AG04450 (cell line): ENCODE data around the gene ACTN4. TPM values are rescaled to one million over a fixed set of nuclear protein-coding genes. Genes with fewer than 3 reads are reported as not detected.

Experiments
- CTCF ChIA-PET: fragments of 300-600, 350-600 bp; formaldehyde crosslinking; extraction: SDS; loops from one replicate; lab custom pipeline; 2022; ENCODE audit warnings: antibody characterized with exemption, inconsistent platforms; lab: Charles Lee
- POLR2A ChIA-PET: fragments of 350-600 bp; formaldehyde crosslinking; extraction: SDS; loops from one replicate; lab custom pipeline; 2021; ENCODE audit warnings: antibody characterized with exemption, inconsistent platforms; lab: Yijun Ruan, JAX
- DNase-seq: peaks from one replicate; pipeline ENCODE4 v3.0.0-alpha.2; 2011; ENCODE audit warnings: low read depth, low spot score
- H3K27ac ChIP-seq: one replicate; pipeline ENCODE4 v1.5.1; 2012; ENCODE audit warnings: low read depth, low read length, control low read depth
- H3K27me3 ChIP-seq: one replicate; pipeline ENCODE4 v1.6.0; 2012; ENCODE audit warnings: low read length; ENCODE audit not compliant: control insufficient read depth, insufficient read depth
- H3K4me3 ChIP-seq: 2 replicates; pipeline ENCODE4 v1.5.1; 2011; ENCODE audit warnings: mild to moderate bottlenecking, low read depth, low read length, control low read depth
- H3K9me3 ChIP-seq: 2 replicates; pipeline ENCODE4 v1.5.1; 2012; ENCODE audit warnings: low read length; ENCODE audit not compliant: control insufficient read depth, insufficient read depth
- CTCF ChIP-seq: IDR thresholded peaks from 2 replicates; pipeline ENCODE4 v1.5.1; 2011; ENCODE audit warnings: low read depth, low read length, control low read depth, inconsistent platforms
- polyA plus RNA-seq: library from polyadenylated mRNA; depleted of rRNA; stranded (reverse); fragments of >200 nt; gene quantifications from 2 replicates; pipeline ENCODE4 v1.2.3, GENCODE V29; 2011

Gene ACTN4
- polyA plus RNA-seq, 1 experiment, result 300 TPM

- POLR2A ChIA-PET, result interaction anchor here (0.6 kb wide), 1 partner anchor 102 kb away, joined by 3 read pairs; no protein-coding TSS in a partner anchor
Observed at GRCh38 chr19:38729653-38730469, 82.4 kb downstream of the ACTN4 start.

DNA sequence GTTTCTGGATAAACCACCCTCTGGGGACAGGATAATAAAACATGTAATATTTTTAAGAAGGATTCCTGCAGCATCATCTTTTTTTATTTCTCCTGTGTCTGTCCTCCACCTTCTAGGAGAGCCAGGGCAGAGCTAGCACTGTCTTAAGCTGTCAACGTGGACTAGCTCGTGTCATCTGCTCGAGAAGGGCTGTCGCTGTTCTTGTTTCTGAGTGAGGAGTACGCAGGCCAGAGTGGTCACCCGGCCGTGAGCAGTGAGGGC lies 83.0 kb downstream of the ACTN4 start:
- Histone ChIP-seq H3K27me3 (no peaks in the 10 kb centered on the region), H3K4me3 (no peak overlapping the region), H3K9me3 (no peaks in the 10 kb centered on the region; the same call in 1 of the 2 replicates), H3K27ac (no peak overlapping the region)
- ChIA-PET POLR2A (interaction anchor here (0.6 kb wide), 1 partner anchor 102 kb away, joined by 3 read pairs; no protein-coding TSS in a partner anchor), CTCF (interaction anchor here (0.6 to 1.3 kb wide), 18 partner anchors 9 to 745 kb away, joined by 3 to 7 read pairs (median 3); partner anchors contain the start of genes CAPN12, MRPS12, NFKBIB and SARS2)
- DNase-seq, result no peak
- TF ChIP-seq CTCF, result no peak

More at GRCh38 chr19:38729653-38730469, 82.4 kb downstream of the ACTN4 start:
- Histone ChIP-seq H3K4me3 (no peak overlapping the region), H3K9me3 (no peaks in the 10 kb centered on the region; the same call in 1 of the 2 replicates), H3K27ac (no peak overlapping the region), H3K27me3 (no peaks in the 10 kb centered on the region)
- TF ChIP-seq CTCF, result peak; percentile 80
- no peak for DNase-seq
- CTCF ChIA-PET, result interaction anchor here (0.6 to 1.3 kb wide), 19 partner anchors 10 to 745 kb away, joined by 3 to 7 read pairs (median 3); partner anchors contain the start of genes CAPN12, MRPS12, NFKBIB and SARS2

- no peak for DNase-seq
- ChIA-PET CTCF (interaction anchor here (1.2 to 1.3 kb wide), 3 partner anchors 9 to 127 kb away, joined by 3 to 6 read pairs (median 5); no protein-coding TSS in a partner anchor), POLR2A (no interaction called here)
- no peak for TF ChIP-seq CTCF
- no peaks in the 10 kb centered on the region for H3K27me3 ChIP-seq
- no peak overlapping the region for H3K4me3 ChIP-seq
- no peak overlapping the region for H3K27ac ChIP-seq
- no peaks in the 10 kb centered on the region; the same call in 1 of the 2 replicates for H3K9me3 ChIP-seq
Observed at GRCh38 chr19:38730731-38731589, 83.5 kb downstream of the ACTN4 start.

GRCh38 chr19:38731654-38732301 lies 84.3 kb downstream of the ACTN4 start:
- POLR2A ChIA-PET, result no interaction called here
- Histone ChIP-seq H3K9me3 (no peaks in the 10 kb centered on the region; the same call in 1 of the 2 replicates), H3K4me3 (no peak overlapping the region), H3K27me3 (no peaks in the 10 kb centered on the region), H3K27ac (no peak overlapping the region)
- CTCF ChIA-PET, result no interaction called here
- no peak for DNase-seq
- no peak for TF ChIP-seq CTCF
